Right ventricle myocardium inferior (tissue), 1 donor: ENCODE results near the gene ZFAND5. TPM values are rescaled to one million over a fixed set of nuclear protein-coding genes. Genes with fewer than 3 reads are reported as not detected.

Source experiments
- ATAC-seq: fragments of 200-7000 bp; cut with Tn5 transposase; one replicate; pipeline ENCODE4 v1.9.1; 2020; ENCODE audit warnings: mild to moderate bottlenecking, moderate library complexity
- DNase-seq: peaks from one replicate; pipeline ENCODE4 v3.0.0; 2021; ENCODE audit errors: missing footprints
- intact Hi-C: fragments of 100-400 bp; cut with DNase I; formaldehyde crosslinking; loops from one replicate; pipeline ENCODE4 v1.11.0; 2022
- total RNA-seq: library from RNA; stranded (reverse); fragmentation: NEBNext Ultra II Directional; extraction: Animal tissue kit (Norgen Biotek cat#: 25700); gene quantifications from one replicate; pipeline ENCODE4 v1.2.1, GENCODE V29; 2021
- donor health status: DM: no; HTN: yes; CAD: no; lungs with severe emphysema.

Gene ZFAND5
- total RNA-seq, 1 donor from 2014 or later: 174 TPM

DNA sequence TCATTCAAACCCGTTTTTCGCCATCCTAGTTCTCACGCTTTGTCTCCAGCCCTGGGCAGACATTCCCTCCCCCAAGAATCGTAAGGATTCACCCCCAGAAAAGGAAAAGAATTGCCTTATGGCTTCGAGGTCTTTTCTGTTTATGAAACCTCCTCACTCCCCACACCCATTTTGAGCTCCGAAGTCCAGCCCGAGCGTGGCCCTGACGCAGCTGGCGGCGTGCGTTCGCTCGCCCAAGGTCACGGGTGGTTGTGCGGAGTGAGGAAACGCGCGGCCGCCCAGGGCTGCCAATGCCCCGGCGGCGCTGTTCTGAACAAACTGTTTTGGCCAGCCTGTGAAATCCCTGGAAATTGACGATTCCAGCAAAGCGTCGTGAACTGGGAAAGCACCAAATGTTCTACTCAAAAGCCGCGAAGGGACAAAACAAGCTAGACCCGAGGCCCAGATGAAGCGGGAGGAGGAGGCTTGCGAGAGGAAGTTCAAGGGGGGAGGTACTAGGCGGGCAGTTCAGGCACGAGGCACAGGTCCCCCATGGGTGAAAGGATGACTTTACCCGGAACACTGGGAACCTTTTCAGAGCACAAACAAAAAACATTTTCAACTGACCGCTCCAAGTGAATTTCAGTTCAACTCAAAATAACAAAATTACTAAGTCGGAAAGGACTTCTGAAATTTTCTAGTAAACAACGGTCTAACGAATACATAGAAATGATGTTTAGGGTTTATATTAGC lies 683 bp upstream of the ZFAND5 start:
- intact Hi-C loops: loop anchor here (2.0 to 5.0 kb wide), 3 partner anchors 61 to 227 kb away; no protein-coding TSS in a partner anchor
- peak; percentile 94 for DNase-seq
- ATAC-seq: peak; percentile 76

- peak; percentile 85 for DNase-seq
- intact Hi-C loops: loop anchor here (2.0 kb wide), 2 partner anchors 59 to 213 kb away; no protein-coding TSS in a partner anchor
Measured at GRCh38 chr9:72363908-72364678, 915 bp downstream of the ZFAND5 start.

GRCh38 chr9:72363236-72363635 lies 1.8 kb downstream of the ZFAND5 start:
- no peak for DNase-seq
- intact Hi-C loops: no loop called here

More at GRCh38 chr9:72363908-72364678, 915 bp downstream of the ZFAND5 start:
- ATAC-seq: peak; percentile 27

GRCh38 chr9:72362680-72363139 lies 2.3 kb downstream of the ZFAND5 start:
- intact Hi-C loops: no loop called here
- ATAC-seq: peak; percentile 32
- no peak for DNase-seq

More at GRCh38 chr9:72363236-72363635, 1.8 kb downstream of the ZFAND5 start:
- ATAC-seq: no peak

DNA sequence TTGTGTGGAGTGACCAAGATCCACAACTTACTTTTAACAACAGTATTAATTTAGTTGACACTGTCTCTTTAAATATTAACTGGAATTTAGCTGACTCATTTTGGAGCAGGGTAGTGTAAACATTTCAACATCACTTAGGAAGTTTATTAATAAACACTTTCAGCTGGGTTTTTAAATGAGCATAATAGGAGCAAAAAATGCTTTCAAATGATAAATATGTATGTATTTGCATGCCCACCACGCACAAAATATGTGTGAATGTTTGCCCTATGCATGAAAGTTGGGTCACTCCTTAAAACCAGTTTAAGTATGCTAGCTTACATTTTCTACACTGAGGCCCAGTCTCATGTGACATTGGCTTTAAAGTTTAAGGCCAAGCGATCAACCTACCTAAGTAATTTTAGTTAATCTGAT lies 2.9 kb downstream of the ZFAND5 start:
- intact Hi-C loops: no loop called here
- ATAC-seq (no peak), DNase-seq (no peak)

GRCh38 chr9:72361217-72361616 lies 3.8 kb downstream of the ZFAND5 start:
- no peak for ATAC-seq
- no peak for DNase-seq
- intact Hi-C loops: no loop called here

DNA sequence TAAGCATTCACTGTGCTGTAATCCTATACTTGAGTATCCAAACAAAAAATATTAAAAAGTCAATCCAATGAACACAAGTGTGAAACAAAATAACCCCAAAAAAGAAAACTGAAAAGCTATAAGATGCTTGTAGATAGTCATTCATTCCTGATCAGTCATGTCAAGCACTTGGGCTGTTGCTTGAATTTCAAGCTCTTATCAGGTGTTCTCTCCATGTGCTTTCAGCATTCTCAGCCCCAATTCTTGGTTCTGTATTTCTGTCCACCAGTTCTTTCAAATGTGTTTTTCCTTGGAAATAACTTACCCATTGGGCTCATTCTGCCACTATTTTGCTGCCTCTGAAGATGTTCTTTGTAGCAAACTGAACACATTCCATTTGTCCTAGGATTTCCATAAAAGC lies 4.7 kb downstream of the ZFAND5 start:
- ATAC-seq (no peak), DNase-seq (no peak)
- intact Hi-C loops: no loop called here

DNA sequence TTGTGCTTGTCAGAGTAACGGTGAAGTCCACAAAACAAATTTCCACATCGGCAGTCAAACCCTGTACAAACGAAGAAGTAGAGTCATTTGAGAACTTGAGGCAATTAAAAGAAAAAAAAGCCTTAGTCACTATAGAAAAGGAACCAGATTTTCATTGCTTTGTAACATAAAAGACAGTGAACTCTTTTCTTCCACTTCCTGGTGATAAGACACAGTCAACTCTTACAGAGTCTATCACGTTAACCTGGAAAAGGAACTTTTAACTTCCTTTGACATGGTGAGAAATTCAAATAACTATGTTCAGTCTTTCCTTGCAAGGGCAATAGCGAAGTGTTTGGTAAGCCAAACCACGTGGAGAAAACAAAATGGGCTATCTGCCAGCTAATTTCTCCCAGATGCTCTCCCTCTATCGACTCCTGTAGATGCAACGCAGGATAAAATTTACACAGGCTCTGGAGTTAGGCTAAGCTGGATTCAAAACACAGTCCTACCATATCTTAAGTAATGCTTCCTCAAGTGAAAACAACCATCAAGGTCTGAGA lies 8.9 kb downstream of the ZFAND5 start:
- intact Hi-C loops: no loop called here

GRCh38 chr9:72355153-72355552 lies 9.9 kb downstream of the ZFAND5 start:
- intact Hi-C loops: no loop called here

More for the DNA sequence above, 8.9 kb downstream of the ZFAND5 start:
- ATAC-seq (peak; percentile 47), DNase-seq (no peak)

GRCh38 chr9:72354704-72355103 lies 10.3 kb downstream of the ZFAND5 start:
- DNase-seq (no peak), ATAC-seq (no peak)
- intact Hi-C loops: no loop called here

More at GRCh38 chr9:72355153-72355552, 9.9 kb downstream of the ZFAND5 start:
- ATAC-seq: no peak
- DNase-seq: no peak

DNA sequence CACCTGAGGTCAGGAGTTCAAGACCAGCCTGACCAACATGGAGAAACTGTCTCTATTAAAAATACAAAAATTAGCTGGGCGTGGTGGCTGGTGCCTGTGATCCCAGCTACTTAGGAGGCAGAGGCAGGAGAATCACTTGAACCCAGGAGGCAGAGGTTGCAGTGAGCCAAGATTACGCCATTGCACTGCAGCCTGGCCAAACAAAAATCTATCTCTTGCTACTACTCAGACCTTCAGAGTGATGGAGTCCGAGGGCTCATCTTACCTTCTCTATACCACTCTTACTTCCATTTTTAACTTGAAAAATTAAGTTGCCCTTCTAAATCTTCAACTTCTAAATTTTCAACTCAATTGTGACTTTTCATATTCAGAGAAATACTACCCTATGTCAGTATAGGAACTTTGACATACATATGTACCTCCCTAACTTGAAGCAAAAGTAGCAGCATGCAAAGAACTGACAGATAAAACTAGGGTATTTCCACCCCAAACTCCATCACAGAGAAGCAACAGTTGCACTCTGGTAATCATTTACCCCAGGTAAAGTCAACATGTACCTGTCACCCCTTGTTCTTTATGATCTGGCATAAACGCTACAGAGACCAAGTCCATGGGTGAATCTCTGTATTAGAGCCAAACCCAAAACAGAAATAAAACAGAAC lies 11.4 kb downstream of the ZFAND5 start:
- DNase-seq: no peak
- no peak for ATAC-seq
- intact Hi-C loops: no loop called here

DNA sequence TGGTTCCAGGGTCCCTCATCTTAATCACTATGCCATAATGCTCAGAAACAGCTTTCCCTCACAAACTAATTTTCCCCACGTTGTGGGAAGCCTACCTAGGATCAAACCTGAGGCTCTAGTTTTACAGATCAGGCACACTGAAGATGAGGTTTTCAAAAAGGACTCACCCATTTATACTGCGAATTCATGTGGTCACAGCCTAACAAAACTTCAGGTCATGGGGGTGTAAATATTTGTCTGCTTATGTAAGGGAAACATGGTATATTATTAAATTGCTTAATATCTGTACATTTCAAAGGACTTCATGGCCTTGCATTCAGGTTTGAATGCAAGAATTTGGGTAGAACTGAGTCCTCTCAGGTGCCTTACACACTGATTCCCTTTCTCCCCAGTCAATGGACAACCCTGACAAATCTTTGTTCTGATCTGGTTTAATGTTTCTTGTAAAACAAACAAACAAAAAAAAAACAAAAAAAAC lies 12.1 kb downstream of the ZFAND5 start:
- ATAC-seq (no peak), DNase-seq (no peak)
- intact Hi-C loops: no loop called here

GRCh38 chr9:72351538-72352453 lies 13.2 kb downstream of the ZFAND5 start:
- intact Hi-C loops: no loop called here
- ATAC-seq (peak; percentile 64), DNase-seq (no peak)

DNA sequence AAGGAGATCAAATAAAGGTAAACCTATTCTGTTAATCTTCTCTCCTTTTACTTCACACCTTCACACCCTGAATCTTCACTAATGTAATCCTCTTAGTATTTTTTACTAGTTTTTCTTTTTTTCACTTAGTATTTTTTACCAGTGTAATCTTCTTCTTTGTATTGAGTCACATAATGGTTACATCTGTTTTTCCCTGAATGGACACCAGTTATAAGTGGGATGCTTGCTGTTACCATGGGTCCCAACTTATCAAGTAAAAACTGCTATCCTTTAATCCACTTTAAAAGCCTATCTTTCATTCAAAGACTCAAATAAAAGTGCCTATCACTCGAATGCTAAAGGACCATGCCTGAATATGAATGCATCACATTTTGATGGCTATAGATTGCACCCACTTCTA lies 15.1 kb downstream of the ZFAND5 start:
- DNase-seq (no peak), ATAC-seq (no peak)
- intact Hi-C loops: no loop called here

GRCh38 chr9:72349240-72349639 lies 15.8 kb downstream of the ZFAND5 start:
- intact Hi-C loops: no loop called here
- ATAC-seq (no peak), DNase-seq (no peak)

DNA sequence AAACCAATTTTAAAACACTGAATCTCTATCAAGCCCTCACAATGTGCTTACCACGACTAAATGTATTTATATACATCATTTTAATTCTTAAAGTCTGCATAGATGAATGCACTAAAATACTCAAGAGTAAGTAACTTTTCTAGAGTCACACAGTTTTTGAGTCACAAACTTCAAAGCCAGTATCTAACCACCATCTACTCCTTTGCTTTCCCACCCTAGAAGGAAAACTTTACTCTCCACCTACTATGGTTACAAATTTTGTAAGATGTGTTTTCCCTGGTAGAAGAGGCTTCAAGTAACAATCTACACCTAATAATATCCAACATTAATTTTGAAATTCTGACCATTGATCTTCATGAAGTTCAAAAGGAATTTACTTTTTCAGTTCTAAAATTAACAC lies 18.7 kb downstream of the ZFAND5 start:
- ATAC-seq (no peak), DNase-seq (no peak)
- intact Hi-C loops: no loop called here

DNA sequence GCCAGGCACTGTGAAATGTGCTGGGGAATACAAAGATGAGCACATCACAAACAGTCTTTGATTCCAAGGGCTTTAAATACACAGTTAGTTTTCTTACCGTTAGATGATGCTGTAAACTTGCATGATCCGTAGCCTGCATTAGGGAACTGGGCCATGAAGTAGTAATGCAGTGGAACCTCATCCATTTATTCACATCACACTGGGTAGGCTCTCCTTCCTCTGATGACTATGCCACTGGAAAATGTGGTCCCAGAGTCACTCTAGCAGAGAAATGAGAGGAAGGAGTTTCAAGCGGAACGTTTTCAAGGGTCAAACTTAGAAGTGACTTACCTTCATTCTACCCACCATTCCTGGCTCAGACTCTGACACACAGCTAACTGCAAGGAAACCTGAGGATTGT lies 26.4 kb downstream of the ZFAND5 start:
- no peak for DNase-seq
- no peak for ATAC-seq
- intact Hi-C loops: no loop called here

GRCh38 chr9:72337286-72337685 lies 27.7 kb downstream of the ZFAND5 start:
- DNase-seq (no peak), ATAC-seq (no peak)
- intact Hi-C loops: no loop called here
